ENCODE measurements around the gene KANK4.
"Not testable (repeated sequence)": the region's sequence is repeated elsewhere in the genome, so short reads cannot be mapped to it uniquely, and the experiment has no call there.

The KANK4 gene

GRCh38 chr1:62240651-62241370 is 78.4 kb downstream of the KANK4 start:
- DNase-seq: no peak

- not testable (repeated sequence) for DNase-seq
Observed at GRCh38 chr1:62239652-62240403, 79.4 kb downstream of the KANK4 start.

GRCh38 chr1:62238507-62238906 is 80.7 kb downstream of the KANK4 start:
- no peak for DNase-seq

GRCh38 chr1:62237950-62238374 is 81.3 kb downstream of the KANK4 start:
- DNase-seq: no peak

GRCh38 chr1:62237361-62237760 is 81.9 kb downstream of the KANK4 start:
- no peak for DNase-seq

- DNase-seq: no peak
Observed at GRCh38 chr1:62235576-62235975, 83.7 kb downstream of the KANK4 start.

GRCh38 chr1:62234688-62235087 is 84.5 kb downstream of the KANK4 start:
- DNase-seq: no peak

- no peak for DNase-seq
Observed at GRCh38 chr1:62233926-62234450, 85.2 kb downstream of the KANK4 start.

GRCh38 chr1:62232871-62233278 is 86.4 kb downstream of the KANK4 start:
- DNase-seq: no peak

- DNase-seq: no peak
Observed at GRCh38 chr1:62230718-62231117, 88.5 kb downstream of the KANK4 start.

GRCh38 chr1:62229932-62230331 is 89.3 kb downstream of the KANK4 start:
- DNase-seq: no peak

- no peak for DNase-seq
Observed at GRCh38 chr1:62229468-62229867, 89.8 kb downstream of the KANK4 start.

GRCh38 chr1:62228883-62229187 is 90.4 kb downstream of the KANK4 start:
- no peak for DNase-seq

- no peak for DNase-seq
Observed at GRCh38 chr1:62228136-62228882, 90.9 kb downstream of the KANK4 start.

GRCh38 chr1:62227496-62227895 is 91.7 kb downstream of the KANK4 start:
- no peak for DNase-seq

GRCh38 chr1:62224182-62224581 is 95.1 kb downstream of the KANK4 start:
- no peak for DNase-seq

- DNase-seq: no peak
Observed at GRCh38 chr1:62222321-62222720, 96.9 kb downstream of the KANK4 start.

GRCh38 chr1:62221171-62221570 is 98.1 kb downstream of the KANK4 start:
- no peak for DNase-seq

GRCh38 chr1:62220456-62220855 is 98.8 kb downstream of the KANK4 start:
- DNase-seq: not testable (repeated sequence)

GRCh38 chr1:62218604-62219003 is 100.6 kb downstream of the KANK4 start:
- no peak for DNase-seq

- DNase-seq: no peak
Observed at GRCh38 chr1:62213075-62213914, 105.9 kb downstream of the KANK4 start.
